IMR-90 (cell line): ENCODE data around the gene MAP1LC3B2. TPM values are rescaled to one million over a fixed set of nuclear protein-coding genes. Genes with fewer than 3 reads are reported as not detected.

Experiments used
- ATAC-seq: fragments of 200-7000 bp; cut with Tn5 transposase; 2 replicates; pipeline ENCODE4 v1.9.1; 2020; ENCODE audit warnings: low read depth, mild to moderate bottlenecking, moderate library complexity
- BruUV-seq: library from RNA; stranded (reverse); fragments of 400-500 nt; replicated peaks from 2 replicates; lab custom pipeline; 2021; lab: Mats Ljungman, UMichigan
- CTCF ChIA-PET: fragments of 300-600 bp; formaldehyde crosslinking; extraction: SDS; loops from one replicate; lab custom pipeline; 2021; ENCODE audit warnings: antibody characterized with exemption; lab: Yijun Ruan, JAX
- POLR2A ChIA-PET: fragments of 300-600 bp; sonication (Branson Sonifier 250); formaldehyde crosslinking; loops from one replicate; lab custom pipeline; 2022; ENCODE audit warnings: antibody characterized with exemption; ENCODE audit not compliant: unreplicated experiment; lab: Charles Lee
- DNase-seq: peaks from one replicate; pipeline ENCODE4 v3.0.0; 2013
- H2AFZ ChIP-seq: replicated peaks from 2 replicates; pipeline ENCODE3; 2013; ENCODE audit warnings: low read length, mild to moderate bottlenecking; ENCODE audit not compliant: poor library complexity
- H2AK5ac ChIP-seq: 2 replicates; pipeline ENCODE4 v1.6.1; 2013; ENCODE audit warnings: low read depth, low read length, inconsistent platforms
- H2AK9ac ChIP-seq: replicated peaks from 2 replicates; pipeline ENCODE3; 2013; ENCODE audit warnings: mild to moderate bottlenecking, low read depth, low read length, moderate library complexity; ENCODE audit not compliant: poor library complexity
- H2BK120ac ChIP-seq: 2 replicates; pipeline ENCODE4 v1.6.1; 2013; ENCODE audit warnings: low read depth, low read length, inconsistent platforms
- H2BK15ac ChIP-seq: 3 replicates; pipeline ENCODE4 v1.6.1; 2013; ENCODE audit warnings: low read depth, low read length, inconsistent platforms
- H2BK20ac ChIP-seq: 2 replicates; pipeline ENCODE4 v1.6.1; 2013; ENCODE audit warnings: low read depth, mild to moderate bottlenecking, inconsistent platforms, low read length, moderate library complexity
- H2BK5ac ChIP-seq: 2 replicates; pipeline ENCODE4 v1.6.1; 2013; ENCODE audit warnings: mild to moderate bottlenecking, low read depth, low read length, inconsistent platforms; ENCODE audit not compliant: poor library complexity, severe bottlenecking
- H3K14ac ChIP-seq: replicated peaks from 2 replicates; pipeline ENCODE4 v1.6.1; 2013; ENCODE audit warnings: low read depth, low read length, inconsistent platforms
- H3K18ac ChIP-seq: 2 replicates; pipeline ENCODE4 v1.6.1; 2013; ENCODE audit warnings: low read depth, low read length, control low read depth
- H3K23ac ChIP-seq: 2 replicates; pipeline ENCODE4 v1.6.1; 2013; ENCODE audit warnings: low read depth, low read length, inconsistent platforms
- H3K27ac ChIP-seq: 2 replicates; pipeline ENCODE4 v1.5.1; 2013; ENCODE audit warnings: mild to moderate bottlenecking, control low read depth, low read length; ENCODE audit not compliant: insufficient read depth
- H3K27me3 ChIP-seq: 2 replicates; pipeline ENCODE4 v1.6.1; 2013; ENCODE audit warnings: low read length; ENCODE audit not compliant: control insufficient read depth, insufficient read depth
- H3K36me3 ChIP-seq: 2 replicates; pipeline ENCODE4 v1.6.1; 2013; ENCODE audit warnings: low read length, mixed read lengths; ENCODE audit not compliant: control insufficient read depth, insufficient read depth
- H3K4ac ChIP-seq: 2 replicates; pipeline ENCODE4 v1.6.1; 2013; ENCODE audit warnings: low read depth, low read length, inconsistent platforms
- H3K4me1 ChIP-seq: 2 replicates; pipeline ENCODE4 v1.6.1; 2013; ENCODE audit warnings: low read length, mixed read lengths; ENCODE audit not compliant: control insufficient read depth, insufficient read depth
- H3K4me2 ChIP-seq: 2 replicates; pipeline ENCODE4 v1.6.1; 2013; ENCODE audit warnings: low read depth, mild to moderate bottlenecking, control low read depth, low read length, moderate library complexity
- H3K4me3 ChIP-seq: 2 replicates; pipeline ENCODE4 v1.5.1; 2013; ENCODE audit warnings: low read depth, mild to moderate bottlenecking, control low read depth, low read length, moderate library complexity; ENCODE audit not compliant: insufficient read depth
- H3K56ac ChIP-seq: 2 replicates; pipeline ENCODE4 v1.6.1; 2013; ENCODE audit warnings: low read length, inconsistent platforms; ENCODE audit not compliant: insufficient read depth; ENCODE audit errors: extremely low read depth
- H3K79me1 ChIP-seq, 2 experiments: 2 replicates each; pipeline ENCODE4 v1.6.1; 2013; ENCODE audit warnings: low read length in 2 of 2, inconsistent platforms in 1 of 2, low read depth in 1 of 2
- H3K9ac ChIP-seq: 2 replicates; pipeline ENCODE4 v1.6.1; 2013; ENCODE audit warnings: low read depth, low read length, control low read depth
- H3K9me1 ChIP-seq: 2 replicates; pipeline ENCODE4 v1.6.1; 2013; ENCODE audit warnings: low read length, inconsistent platforms; ENCODE audit not compliant: insufficient read depth
- H3K9me3 ChIP-seq: 2 replicates; pipeline ENCODE4 v1.6.1; 2013; ENCODE audit warnings: low read length; ENCODE audit not compliant: control insufficient read depth, insufficient read depth
- H4K20me1 ChIP-seq: 2 replicates; pipeline ENCODE4 v1.6.1; 2013; ENCODE audit warnings: low read length, inconsistent platforms; ENCODE audit not compliant: insufficient read depth
- H4K5ac ChIP-seq: 2 replicates; pipeline ENCODE4 v1.6.1; 2013; ENCODE audit warnings: mild to moderate bottlenecking, low read depth, low read length, control low read depth
- H4K8ac ChIP-seq, 2 experiments: 2 replicates each; pipeline ENCODE4 v1.6.1; 2013; ENCODE audit warnings: low read depth in 2 of 2, low read length in 2 of 2, control low read depth in 1 of 2, inconsistent platforms in 1 of 2
- H4K91ac ChIP-seq: 2 replicates; pipeline ENCODE4 v1.6.1; 2013; ENCODE audit warnings: low read depth, low read length, inconsistent platforms; ENCODE audit not compliant: insufficient read depth
- BHLHE40 ChIP-seq: fragments of 150-350 bp; IDR thresholded peaks from 2 replicates; pipeline ENCODE4 v1.6.1; 2016; ENCODE audit warnings: mild to moderate bottlenecking, low read depth, low read length
- CEBPB ChIP-seq: IDR thresholded peaks from 2 replicates; pipeline ENCODE4 v1.6.1; 2012; ENCODE audit warnings: low read depth, low read length, improper control_type of control experiment
- CHD1 ChIP-seq: IDR thresholded peaks from 2 replicates; pipeline ENCODE4 v1.6.1; 2012; ENCODE audit warnings: low read depth, low read length, improper control_type of control experiment
- CTCF ChIP-seq: conservative IDR thresholded peaks from 2 replicates; pipeline ENCODE4 v1.5.1; 2012; ENCODE audit warnings: mild to moderate bottlenecking, low read depth, low read length, improper control_type of control experiment
- FOS ChIP-seq: fragments of 150-350 bp; IDR thresholded peaks from 2 replicates; pipeline ENCODE4 v1.6.1; 2016; ENCODE audit warnings: low read depth, low read length
- MAFK ChIP-seq: IDR thresholded peaks from 2 replicates; pipeline ENCODE4 v1.6.1; 2012; ENCODE audit warnings: low read depth, low read length, improper control_type of control experiment
- MAZ ChIP-seq: IDR thresholded peaks from 2 replicates; pipeline ENCODE4 v1.6.1; 2012; ENCODE audit warnings: low read depth, mild to moderate bottlenecking, low read length, improper control_type of control experiment, moderate library complexity, borderline replicate concordance
- MXI1 ChIP-seq: IDR thresholded peaks from 2 replicates; pipeline ENCODE4 v1.6.1; 2012; ENCODE audit warnings: low read depth, mild to moderate bottlenecking, low read length, moderate library complexity, borderline replicate concordance
- NFE2L2 ChIP-seq: fragments of 150-350 bp; IDR thresholded peaks from 2 replicates; pipeline ENCODE4 v1.6.1; 2016; ENCODE audit warnings: low read depth, mild to moderate bottlenecking, low read length
- RAD21 ChIP-seq: IDR thresholded peaks from 2 replicates; pipeline ENCODE4 v1.6.1; 2012; ENCODE audit warnings: low read length, improper control_type of control experiment
- RCOR1 ChIP-seq: IDR thresholded peaks from 2 replicates; pipeline ENCODE4 v1.6.1; 2012; ENCODE audit warnings: mild to moderate bottlenecking, low read length, improper control_type of control experiment; ENCODE audit not compliant: insufficient replicate concordance
- RFX5 ChIP-seq: IDR thresholded peaks from 2 replicates; pipeline ENCODE4 v1.8.0; 2012; ENCODE audit warnings: low read depth, mild to moderate bottlenecking, low read length, moderate library complexity
- SMC3 ChIP-seq: fragments of 150-350 bp; IDR thresholded peaks from 2 replicates; pipeline ENCODE4 v1.6.1; 2016; ENCODE audit warnings: low read depth, mild to moderate bottlenecking, antibody characterized with exemption, low read length, moderate library complexity
- WGBS, 2 experiments: methylation state at CpG; one replicate each; pipeline versions ENCODE4 v1.1.5 to v1.1.7; 2013; ENCODE audit warnings: missing lambda C conversion rate in 2 of 2; ENCODE audit not compliant: insufficient read length in 1 of 2; ENCODE audit errors: extremely low coverage in 2 of 2; 5-methylcytosine and 5-hydroxymethylcytosine counted together
- dilution Hi-C: fragments of 300-500 bp; cut with HindIII; formaldehyde crosslinking; loops from one replicate; pipeline ENCODE4 v1.14.3; 2018; ENCODE audit warnings: low sequenced_read_pairs; ENCODE audit not compliant: unreplicated experiment
- in situ Hi-C: fragments of 300-500 bp; cut with MboI; formaldehyde crosslinking; loops from 3 replicates; pipeline ENCODE4 v1.14.3; 2019; ENCODE audit warnings: low sequenced_read_pairs, inconsistent platforms, mixed read lengths
- intact Hi-C: fragments of 100-400 bp; cut with micrococcal nuclease; formaldehyde crosslinking; loops from 2 replicates; pipeline ENCODE4 v1.10.0; 2022
- polyA plus RNA-seq, 3 experiments: library from polyadenylated mRNA; depleted of rRNA; stranded (reverse); fragments of >200 nt; gene quantifications; 2 replicates each; pipeline ENCODE4 v1.2.3, GENCODE V29; 2012; ENCODE audit warnings: low replicate concordance in 1 of 3
- total RNA-seq: library from RNA; depleted of rRNA; stranded (reverse); fragments of >200 nt; gene quantifications from 2 replicates; pipeline ENCODE4 v1.2.3, GENCODE V29; 2012
- TF ChIP-seq, protein P1 (sequence below): fragments of 150-350 bp; IDR thresholded peaks from 2 replicates; pipeline ENCODE4 v1.6.1; 2017; ENCODE audit warnings: mild to moderate bottlenecking, antibody characterized with exemption, low read length, low read depth
- TF ChIP-seq, protein P2 (sequence below): fragments of 150-350 bp; IDR thresholded peaks from 2 replicates; pipeline ENCODE4 v1.6.1; 2016; ENCODE audit warnings: low read depth, mild to moderate bottlenecking, low read length, moderate library complexity, borderline replicate concordance

Gene MAP1LC3B2
- total and polyA plus RNA-seq, 2 of the 4 experiments (the other 2 are of a cell fraction), result 1.4 TPM; not detected in 1

DNA sequence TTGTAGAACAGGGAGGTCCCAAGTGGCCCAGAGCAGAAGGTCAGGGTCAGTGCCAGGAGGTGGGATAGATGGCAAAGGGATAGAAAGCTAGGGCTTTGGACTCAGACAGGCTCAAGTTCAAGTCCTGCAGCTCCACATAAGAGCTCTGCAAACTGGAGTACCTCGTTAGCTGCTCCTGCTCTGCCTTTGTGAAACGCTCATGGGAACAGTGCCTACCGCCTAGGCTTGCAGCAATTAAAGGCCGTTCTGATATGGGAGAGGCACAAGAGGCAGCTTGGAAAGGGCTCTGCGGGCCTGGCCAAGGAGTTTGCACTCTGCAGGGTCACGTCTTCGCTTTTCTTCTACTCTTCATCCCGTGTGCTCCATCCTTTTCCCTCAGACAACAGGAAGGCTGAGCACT is 54.1 kb downstream of the MAP1LC3B2 start:
- no peak overlapping the region for H2AK5ac ChIP-seq
- H3K4me3 ChIP-seq, result no peak overlapping the region
- 94% methylated on average over 3 of the region's 8 CpGs; no CpG with 5 or more reads in 1 of the 2 experiments for WGBS, 2 experiments
- no peak for DNase-seq
- H3K4me1 ChIP-seq, result no peaks in the 10 kb centered on the region
- H4K91ac ChIP-seq, result no peak overlapping the region
- no peak overlapping the region for H2BK20ac ChIP-seq
- intact Hi-C loops (no loop called here), dilution Hi-C loops (no loop called here), in situ Hi-C loops (no loop called here)
- no peak overlapping the region for H3K4ac ChIP-seq
- H3K36me3 ChIP-seq, result no peaks in the 10 kb centered on the region
- ChIA-PET CTCF (no interaction called here), POLR2A (no interaction called here)
- H3K23ac ChIP-seq, result no peak overlapping the region
- no peak overlapping the region for H3K18ac ChIP-seq
- no peaks in the 10 kb centered on the region for H4K20me1 ChIP-seq
- peaks cover 4% of the 10 kb centered on the region; the same call in 1 of the 2 replicates for H3K9me3 ChIP-seq
- no peak overlapping the region for H3K9ac ChIP-seq
- no peak overlapping the region for H2BK15ac ChIP-seq
- H3K56ac ChIP-seq, result no peak overlapping the region
- no peak overlapping the region for H2BK5ac ChIP-seq
- peaks cover 2% of the 10 kb centered on the region; the same call in 1 of the 2 replicates for H3K27me3 ChIP-seq
- H3K9me1 ChIP-seq, result no peaks in the 10 kb centered on the region
- H3K27ac ChIP-seq, result no peak overlapping the region
- no peak overlapping the region for H3K4me2 ChIP-seq
- no peak overlapping the region for H2BK120ac ChIP-seq
- H2AK9ac ChIP-seq, result no peak overlapping the region
- ATAC-seq, result no peak
- no TSS peak for BruUV-seq
- no peak overlapping the region for H3K14ac ChIP-seq
- H3K79me1 ChIP-seq, result no peaks in the 10 kb centered on the region
- H4K8ac ChIP-seq, result no peak overlapping the region
- TF ChIP-seq RCOR1, result no peak
- TF ChIP-seq RFX5, result no peak
- TF ChIP-seq CHD1, result no peak
- no peak for TF ChIP-seq CTCF
- no peak for TF ChIP-seq CEBPB
- TF ChIP-seq BHLHE40, result no peak
- TF ChIP-seq, protein P1, sequence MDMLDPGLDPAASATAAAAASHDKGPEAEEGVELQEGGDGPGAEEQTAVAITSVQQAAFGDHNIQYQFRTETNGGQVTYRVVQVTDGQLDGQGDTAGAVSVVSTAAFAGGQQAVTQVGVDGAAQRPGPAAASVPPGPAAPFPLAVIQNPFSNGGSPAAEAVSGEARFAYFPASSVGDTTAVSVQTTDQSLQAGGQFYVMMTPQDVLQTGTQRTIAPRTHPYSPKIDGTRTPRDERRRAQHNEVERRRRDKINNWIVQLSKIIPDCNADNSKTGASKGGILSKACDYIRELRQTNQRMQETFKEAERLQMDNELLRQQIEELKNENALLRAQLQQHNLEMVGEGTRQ, result no peak
- no peak for TF ChIP-seq SMC3
- no peak for TF ChIP-seq FOS
- no peak for TF ChIP-seq MAZ
- TF ChIP-seq NFE2L2, result no peak
- TF ChIP-seq MXI1, result no peak
- no peak for TF ChIP-seq MAFK
- no peak for TF ChIP-seq RAD21
- TF ChIP-seq, protein P2, sequence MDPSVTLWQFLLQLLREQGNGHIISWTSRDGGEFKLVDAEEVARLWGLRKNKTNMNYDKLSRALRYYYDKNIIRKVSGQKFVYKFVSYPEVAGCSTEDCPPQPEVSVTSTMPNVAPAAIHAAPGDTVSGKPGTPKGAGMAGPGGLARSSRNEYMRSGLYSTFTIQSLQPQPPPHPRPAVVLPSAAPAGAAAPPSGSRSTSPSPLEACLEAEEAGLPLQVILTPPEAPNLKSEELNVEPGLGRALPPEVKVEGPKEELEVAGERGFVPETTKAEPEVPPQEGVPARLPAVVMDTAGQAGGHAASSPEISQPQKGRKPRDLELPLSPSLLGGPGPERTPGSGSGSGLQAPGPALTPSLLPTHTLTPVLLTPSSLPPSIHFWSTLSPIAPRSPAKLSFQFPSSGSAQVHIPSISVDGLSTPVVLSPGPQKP, result no peak
- H2AFZ ChIP-seq, result no peak overlapping the region
- H4K5ac ChIP-seq, result no peak overlapping the region
